ENCODE measurements around the gene RNF149.

DNA sequence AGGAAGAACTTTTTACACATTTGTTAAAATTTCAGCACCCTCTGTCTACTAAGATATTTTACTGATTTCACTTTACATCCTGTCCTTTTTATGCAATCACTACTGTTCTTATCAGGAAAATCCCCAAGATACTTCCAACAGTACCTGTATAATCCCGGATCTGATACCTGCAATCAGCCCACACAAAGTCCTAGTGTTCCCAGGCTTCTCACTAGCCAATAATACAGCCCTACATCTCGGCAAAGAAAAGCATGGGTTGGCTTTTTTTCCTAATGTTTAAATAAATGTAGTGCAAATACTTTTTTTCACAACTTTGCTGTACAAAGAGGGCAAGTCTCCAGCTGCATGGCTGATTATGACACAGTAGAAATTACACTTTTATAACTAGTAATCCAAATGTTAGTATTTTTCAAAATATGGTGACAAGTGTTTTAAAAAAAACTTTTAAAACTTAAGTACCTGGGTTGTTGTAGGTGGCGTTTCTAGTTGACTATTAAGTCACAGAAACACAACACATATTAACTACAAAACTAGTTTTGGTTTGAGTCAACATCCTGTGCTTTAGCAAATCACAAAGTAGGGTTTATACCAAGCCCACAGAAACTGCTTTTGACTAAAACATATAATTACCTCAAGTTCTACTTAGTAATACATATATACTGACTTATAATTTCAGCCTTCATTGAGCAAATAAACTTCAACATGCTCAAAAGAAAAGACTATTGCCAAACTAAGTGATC lies 36.3 kb downstream of the RNF149 start:
- TF ChIP-seq, protein P1, sequence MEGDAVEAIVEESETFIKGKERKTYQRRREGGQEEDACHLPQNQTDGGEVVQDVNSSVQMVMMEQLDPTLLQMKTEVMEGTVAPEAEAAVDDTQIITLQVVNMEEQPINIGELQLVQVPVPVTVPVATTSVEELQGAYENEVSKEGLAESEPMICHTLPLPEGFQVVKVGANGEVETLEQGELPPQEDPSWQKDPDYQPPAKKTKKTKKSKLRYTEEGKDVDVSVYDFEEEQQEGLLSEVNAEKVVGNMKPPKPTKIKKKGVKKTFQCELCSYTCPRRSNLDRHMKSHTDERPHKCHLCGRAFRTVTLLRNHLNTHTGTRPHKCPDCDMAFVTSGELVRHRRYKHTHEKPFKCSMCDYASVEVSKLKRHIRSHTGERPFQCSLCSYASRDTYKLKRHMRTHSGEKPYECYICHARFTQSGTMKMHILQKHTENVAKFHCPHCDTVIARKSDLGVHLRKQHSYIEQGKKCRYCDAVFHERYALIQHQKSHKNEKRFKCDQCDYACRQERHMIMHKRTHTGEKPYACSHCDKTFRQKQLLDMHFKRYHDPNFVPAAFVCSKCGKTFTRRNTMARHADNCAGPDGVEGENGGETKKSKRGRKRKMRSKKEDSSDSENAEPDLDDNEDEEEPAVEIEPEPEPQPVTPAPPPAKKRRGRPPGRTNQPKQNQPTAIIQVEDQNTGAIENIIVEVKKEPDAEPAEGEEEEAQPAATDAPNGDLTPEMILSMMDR (IDR thresholded peaks at IDR 0.05) = no peak
- TF ChIP-seq EZH2 (IDR thresholded peaks at IDR 0.05) (no peak), EZH2phosphoT487 (IDR thresholded peaks at IDR 0.05) (no peak)
